SU-DHL-6 (cell line): Measurements from ENCODE around the gene KITLG.

Experiments
- H2AFZ ChIP-seq: fragments of 200-600 bp; sonication (generic); 2 replicates; pipeline ENCODE4 v1.6.1; 2014; ENCODE audit warnings: low read depth, mild to moderate bottlenecking, moderate library complexity, mixed read lengths, antibody characterized with exemption, low read length; ENCODE audit not compliant: severe bottlenecking
- H3F3A ChIP-seq: fragments of 200-600 bp; shearing (Covaris generic); 2 replicates; pipeline ENCODE4 v1.6.0; 2016; ENCODE audit warnings: antibody characterized with exemption, mild to moderate bottlenecking; ENCODE audit not compliant: insufficient read depth
- H3K27ac ChIP-seq: fragments of 200-600 bp; sonication (generic); 2 replicates; pipeline ENCODE4 v1.5.1; 2016; ENCODE audit warnings: low read depth, mild to moderate bottlenecking, low read length, moderate library complexity, mixed read lengths
- H3K27me3 ChIP-seq: fragments of 200-600 bp; sonication (generic), shearing (Covaris generic); 2 replicates; pipeline ENCODE4 v1.6.0; 2014; ENCODE audit warnings: mild to moderate bottlenecking, low read length
- H3K36me3 ChIP-seq: fragments of 200-600 bp; sonication (generic); 2 replicates; pipeline ENCODE4 v1.6.1; 2014; ENCODE audit warnings: mild to moderate bottlenecking, low read length, mixed read lengths
- H3K4me2 ChIP-seq: fragments of 300-600, 200-600 bp; shearing (Covaris generic), sonication (generic); 2 replicates; pipeline ENCODE4 v1.6.0; 2014; ENCODE audit warnings: low read length, low read depth, mild to moderate bottlenecking; ENCODE audit not compliant: poor library complexity, severe bottlenecking
- H3K4me3 ChIP-seq: fragments of 200-600 bp; sonication (generic); 2 replicates; pipeline ENCODE4 v1.5.1; 2014; ENCODE audit warnings: antibody characterized with exemption, low read length, mild to moderate bottlenecking, mixed read lengths; ENCODE audit not compliant: insufficient read depth, poor library complexity, severe bottlenecking
- H3K79me2 ChIP-seq: fragments of 200-600 bp; sonication (generic); 2 replicates; pipeline ENCODE4 v1.6.1; 2014; ENCODE audit warnings: mild to moderate bottlenecking, low read length, moderate library complexity; ENCODE audit not compliant: insufficient read depth
- H3K9ac ChIP-seq: fragments of 200-600 bp; sonication (generic); 2 replicates; pipeline ENCODE4 v1.7.0; 2014; ENCODE audit warnings: mild to moderate bottlenecking, low read length
- H3K9me2 ChIP-seq: fragments of 200-600 bp; sonication (generic); replicated peaks from 2 replicates; pipeline ENCODE4 v1.6.1; 2014; ENCODE audit warnings: low read length; ENCODE audit not compliant: insufficient read depth
- H3K9me3 ChIP-seq: fragments of 200-600 bp; sonication (generic); 2 replicates; pipeline ENCODE4 v1.6.1; 2014; ENCODE audit warnings: low read length, mixed read lengths; ENCODE audit not compliant: insufficient read depth
- H4K20me1 ChIP-seq: fragments of 200-600 bp; sonication (generic); 2 replicates; pipeline ENCODE4 v1.6.1; 2014; ENCODE audit warnings: low read depth, mild to moderate bottlenecking, antibody characterized with exemption, low read length, moderate library complexity, mixed read lengths
- CTCF ChIP-seq: fragments of 200-600 bp; sonication (generic); IDR thresholded peaks from one replicate; pipeline ENCODE4 v1.5.1; 2017; ENCODE audit warnings: antibody characterized with exemption, mild to moderate bottlenecking, low read length, moderate library complexity; ENCODE audit not compliant: insufficient read depth, poor library complexity, severe bottlenecking
- EZH2phosphoT487 ChIP-seq: fragments of 200-600 bp; sonication (generic), shearing (Covaris generic); conservative IDR thresholded peaks from 2 replicates; pipeline ENCODE4 v1.6.1; 2018; ENCODE audit warnings: mild to moderate bottlenecking, antibody characterized with exemption, low read length, moderate library complexity, mixed read lengths

KITLG gene

GRCh38 chr12:88458327-88458726, 121.9 kb downstream of the KITLG start:
- no peak overlapping the region for H3K9ac ChIP-seq
- H2AFZ ChIP-seq, result no peak overlapping the region
- H3K9me3 ChIP-seq, result no peaks in the 10 kb centered on the region
- H3K36me3 ChIP-seq, result no peaks in the 10 kb centered on the region
- H3K4me3 ChIP-seq, result no peak overlapping the region
- no peaks in the 10 kb centered on the region for H3K27me3 ChIP-seq
- H4K20me1 ChIP-seq, result no peaks in the 10 kb centered on the region
- H3K79me2 ChIP-seq, result no peaks in the 10 kb centered on the region
- TF ChIP-seq EZH2phosphoT487 (no peak), CTCF (no peak)
- H3K27ac ChIP-seq, result no peak overlapping the region
- H3K4me2 ChIP-seq, result no peak overlapping the region
- H3K9me2 ChIP-seq, result no peaks in the 10 kb centered on the region
- H3F3A ChIP-seq, result no peaks in the 10 kb centered on the region

GRCh38 chr12:88453323-88453722, 126.9 kb downstream of the KITLG start:
- no peaks in the 10 kb centered on the region for H3K36me3 ChIP-seq
- no peaks in the 10 kb centered on the region for H3K27me3 ChIP-seq
- H4K20me1 ChIP-seq, result no peaks in the 10 kb centered on the region
- H3K9me2 ChIP-seq, result no peaks in the 10 kb centered on the region
- H3K27ac ChIP-seq, result no peak overlapping the region
- H2AFZ ChIP-seq, result no peak overlapping the region
- H3K9ac ChIP-seq, result no peak overlapping the region
- H3K4me2 ChIP-seq, result no peak overlapping the region
- no peaks in the 10 kb centered on the region for H3K9me3 ChIP-seq
- no peak for TF ChIP-seq CTCF
- no peak for TF ChIP-seq EZH2phosphoT487
- no peaks in the 10 kb centered on the region for H3K79me2 ChIP-seq
- H3K4me3 ChIP-seq, result no peak overlapping the region
- H3F3A ChIP-seq, result no peaks in the 10 kb centered on the region

GRCh38 chr12:88451205-88451604, 129.1 kb downstream of the KITLG start:
- Histone ChIP-seq H2AFZ (no peak overlapping the region), H3K36me3 (no peaks in the 10 kb centered on the region), H3K9me2 (no peaks in the 10 kb centered on the region), H3K4me2 (no peak overlapping the region), H3F3A (no peaks in the 10 kb centered on the region), H3K4me3 (no peak overlapping the region), H3K27ac (no peak overlapping the region), H3K9ac (no peak overlapping the region), H3K79me2 (no peaks in the 10 kb centered on the region), H3K9me3 (no peaks in the 10 kb centered on the region), H3K27me3 (no peaks in the 10 kb centered on the region), H4K20me1 (no peaks in the 10 kb centered on the region)
- no peak for TF ChIP-seq CTCF

GRCh38 chr12:88450136-88450535, 130.1 kb downstream of the KITLG start:
- Histone ChIP-seq H3K27me3 (no peaks in the 10 kb centered on the region), H3K9ac (no peak overlapping the region), H3K79me2 (no peaks in the 10 kb centered on the region), H3K36me3 (no peaks in the 10 kb centered on the region), H3K9me2 (no peaks in the 10 kb centered on the region), H3K4me3 (no peak overlapping the region), H3F3A (no peaks in the 10 kb centered on the region), H4K20me1 (no peaks in the 10 kb centered on the region), H3K4me2 (no peak overlapping the region), H2AFZ (no peak overlapping the region), H3K27ac (no peak overlapping the region), H3K9me3 (no peaks in the 10 kb centered on the region)
- TF ChIP-seq EZH2phosphoT487 (no peak), CTCF (no peak)
